GM19328 (cell line): ENCODE data around the gene ETV4.

Experiments
- ATAC-seq: cut with Tn5 transposase; IDR thresholded peaks from one replicate; pipeline ENCODE4 v1.9.1; 2021; ENCODE audit warnings: mild to moderate bottlenecking, moderate library complexity; ENCODE audit not compliant: unreplicated experiment

Gene ETV4

GRCh38 chr17:43546319-43547188 is at the start of gene ETV4:
Gene ETV4, minus strand, starts transcription at chr17:43546340. Its CDS starts 723 bp downstream, at chr17:43545617.
- ATAC-seq: peak; percentile 83

- ATAC-seq: no peak
Measured at GRCh38 chr17:43595466-43595865, 49.3 kb upstream of the ETV4 start.

- ATAC-seq: no peak
Measured at GRCh38 chr17:43591779-43592562, 45.8 kb upstream of the ETV4 start.

DNA sequence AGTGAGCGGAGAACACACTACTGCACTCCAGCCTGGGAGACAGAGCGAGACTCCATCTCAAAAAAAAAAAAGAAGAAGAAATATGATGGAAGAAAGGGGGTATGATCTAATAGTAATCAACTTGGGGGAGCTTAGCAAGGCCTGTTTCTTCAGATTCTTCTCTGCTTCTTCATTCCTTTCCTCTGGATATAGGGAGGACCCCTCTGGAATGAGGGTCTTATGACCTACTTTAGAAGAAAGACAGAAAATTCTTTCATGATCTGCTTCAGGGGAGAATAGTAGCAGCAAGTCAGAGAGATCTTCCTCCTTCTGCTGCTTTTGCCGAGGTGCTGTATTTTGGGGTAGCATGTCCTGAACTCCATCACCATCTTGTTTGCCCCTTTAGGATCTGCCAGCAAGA is 44.9 kb upstream of the ETV4 start:
- ATAC-seq: no peak

GRCh38 chr17:43588664-43589435 is 42.7 kb upstream of the ETV4 start:
- no peak for ATAC-seq

- no peak for ATAC-seq
Measured at GRCh38 chr17:43588121-43588520, 42.0 kb upstream of the ETV4 start.

- no peak for ATAC-seq
Measured at GRCh38 chr17:43587647-43588046, 41.5 kb upstream of the ETV4 start.

- ATAC-seq: no peak
Measured at GRCh38 chr17:43584666-43585102, 38.5 kb upstream of the ETV4 start.

DNA sequence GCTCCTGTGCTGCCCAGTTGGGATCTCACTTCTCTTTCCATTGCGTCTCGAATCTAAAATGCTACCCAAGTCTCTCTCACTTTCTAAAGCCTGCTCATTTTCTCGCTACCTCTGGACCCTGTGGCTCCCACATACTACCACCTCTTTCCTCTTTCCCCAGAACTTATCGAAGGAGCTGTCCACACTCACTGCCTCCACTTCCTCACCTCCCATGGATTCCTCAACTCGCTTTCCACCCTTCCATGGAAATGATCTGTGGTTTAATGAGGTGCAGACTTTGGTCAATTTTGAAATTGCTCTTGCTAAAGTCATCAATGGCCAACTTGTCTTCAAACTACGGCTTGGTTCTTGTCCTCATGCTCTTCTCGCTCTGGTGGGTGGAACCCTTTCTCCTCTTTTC is 37.2 kb upstream of the ETV4 start:
- ATAC-seq: no peak

GRCh38 chr17:43581613-43582012 is 35.5 kb upstream of the ETV4 start:
- no peak for ATAC-seq

GRCh38 chr17:43581130-43581529 is 35.0 kb upstream of the ETV4 start:
- no peak for ATAC-seq

DNA sequence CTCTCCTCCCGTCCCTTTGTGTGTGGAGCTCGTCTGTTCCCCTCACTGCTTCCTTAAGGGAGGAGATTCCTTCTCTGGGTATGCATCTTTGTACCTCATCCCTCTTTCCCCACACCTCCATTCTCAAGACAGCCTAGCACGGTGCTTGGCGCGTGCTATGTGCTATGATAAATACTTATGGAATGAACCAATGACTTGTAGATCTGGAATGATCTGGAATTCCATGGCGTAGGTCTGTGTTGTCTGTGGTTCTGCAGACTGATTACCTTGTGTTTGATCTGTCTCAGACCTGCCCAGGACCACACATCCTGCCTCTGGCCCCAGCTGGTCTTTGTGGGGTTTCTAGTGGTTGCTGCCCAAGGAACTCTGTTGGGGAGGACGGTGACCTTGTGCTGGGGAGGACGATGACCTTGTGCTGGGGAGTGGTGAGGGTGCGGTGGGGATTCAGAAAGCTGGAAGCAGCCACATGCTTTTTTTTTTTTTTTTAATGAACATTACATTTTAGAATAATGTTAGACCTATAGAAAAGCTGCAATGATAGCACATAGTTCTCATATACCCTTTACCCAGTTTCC is 33.5 kb upstream of the ETV4 start:
- ATAC-seq: no peak

GRCh38 chr17:43578699-43579565 is 32.8 kb upstream of the ETV4 start:
- no peak for ATAC-seq

- no peak for ATAC-seq
Measured at GRCh38 chr17:43578404-43578698, 32.2 kb upstream of the ETV4 start.

GRCh38 chr17:43577664-43578403 is 31.7 kb upstream of the ETV4 start:
- ATAC-seq: no peak

DNA sequence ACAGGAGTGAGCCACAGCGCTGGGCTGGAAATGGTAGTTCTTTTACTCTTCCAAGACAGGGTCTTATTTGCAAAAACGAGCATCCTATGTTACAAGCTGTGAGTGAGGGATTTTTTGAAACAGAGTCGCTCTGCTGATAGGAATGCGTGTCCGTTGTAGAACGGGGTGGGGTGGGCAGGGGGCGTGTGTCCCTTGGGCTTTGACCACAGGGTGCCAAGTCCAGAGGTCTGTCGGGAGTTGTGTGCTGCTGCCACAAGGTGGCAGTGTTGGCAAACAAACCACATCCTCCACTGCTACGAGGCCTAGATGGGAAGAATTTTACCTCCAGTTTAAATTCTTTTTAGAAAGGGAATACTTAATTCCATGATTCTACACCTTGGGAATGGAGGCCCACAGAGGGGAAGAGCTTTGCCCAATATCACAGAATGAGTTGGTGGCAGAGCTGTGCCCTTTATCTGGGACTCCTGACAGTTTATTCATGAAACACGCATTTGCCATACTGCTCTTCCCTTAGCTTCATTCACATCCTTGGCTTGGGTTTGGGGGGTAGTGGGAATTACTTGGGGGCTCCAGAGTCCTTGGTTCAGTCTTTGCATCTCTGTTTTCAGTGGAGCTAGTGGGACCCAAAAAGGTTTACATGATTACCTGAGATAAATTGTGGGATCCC is 30.6 kb upstream of the ETV4 start:
- no peak for ATAC-seq

- ATAC-seq: no peak
Measured at GRCh38 chr17:43574896-43575525, 28.9 kb upstream of the ETV4 start.

DNA sequence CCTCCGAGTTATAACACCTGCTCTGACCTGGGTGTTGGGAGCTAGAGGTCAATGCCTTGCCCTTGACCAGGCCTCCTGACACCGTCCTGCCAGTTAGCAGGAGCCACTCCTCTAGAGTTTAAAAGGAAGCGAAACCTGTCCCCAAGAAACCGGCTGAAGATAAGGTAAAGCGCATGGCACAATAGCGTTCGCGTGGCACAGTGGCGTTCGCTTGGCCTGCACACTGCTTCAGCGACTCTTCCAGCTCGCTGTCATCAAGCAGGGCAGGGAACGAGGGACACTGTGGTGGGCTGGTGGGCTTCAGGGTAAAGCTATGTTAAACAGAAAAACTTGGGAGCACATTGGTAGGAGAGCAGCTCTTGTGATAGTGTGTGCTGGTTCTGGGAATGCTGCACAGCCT is 28.2 kb upstream of the ETV4 start:
- ATAC-seq: no peak
